Measurements from ENCODE around the gene SPSB2.
"Not testable (repeated sequence)": the region's sequence is repeated elsewhere in the genome, so short reads cannot be mapped to it uniquely, and the experiment has no call there.

Gene SPSB2

GRCh38 chr12:6869049-6870021, 3.8 kb downstream of the SPSB2 start:
- POLR2A ChIA-PET, result interaction anchor here (0.5 to 4.8 kb wide), 9 partner anchors 17 to 693 kb away, joined by 3 to 89 read pairs (median 7); partner anchors contain the start of genes C12orf57, CDCA3 and USP5
- CTCF ChIA-PET, result interaction anchor here (0.6 to 11.3 kb wide), 36 partner anchors 8 to 329 kb away, joined by 3 to 130 read pairs (median 4); partner anchors contain the start of genes C1RL, CDCA3, COPS7A and LRRC23
- TF ChIP-seq CTCF (IDR thresholded peaks at IDR 0.05; ENCODE audit: control extremely low read depth, extremely low read depth, low read depth, missing control alignments), result peak; percentile 82
- peak; percentile 72 for DNase-seq (ENCODE audit: extremely low spot score)

- CTCF ChIA-PET, result interaction anchor here (0.9 to 11.3 kb wide), 24 partner anchors 9 to 240 kb away, joined by 3 to 130 read pairs (median 8); partner anchors contain the start of genes C1RL, CDCA3, MLF2 and USP5
- POLR2A ChIA-PET, result interaction anchor here (0.6 to 3.0 kb wide), 19 partner anchors 12 to 247 kb away, joined by 3 to 89 read pairs (median 7); partner anchors contain the start of genes C12orf57, CDCA3, COPS7A and ENO2
- TF ChIP-seq CTCF (IDR thresholded peaks at IDR 0.05; ENCODE audit: control extremely low read depth, extremely low read depth, low read depth, missing control alignments), result no peak
- no peak for DNase-seq (ENCODE audit: extremely low spot score)
These were observed 4.7 kb downstream of the SPSB2 start for GRCh38 chr12:6868211-6869048.

GRCh38 chr12:6867413-6868210, 5.5 kb downstream of the SPSB2 start, which contains the start of gene TPI1:
Gene TPI1 (plus strand): TSS chr12:6867531. CDS start chr12:6867567, 36 bp downstream.
- DNase-seq (ENCODE audit: extremely low spot score), result peak; percentile 96
- POLR2A ChIA-PET, result interaction anchor here (0.6 to 3.0 kb wide), 43 partner anchors 9 to 531 kb away, joined by 3 to 89 read pairs (median 4); partner anchors contain the start of genes C12orf57, CDCA3, COPS7A and ENO2
- CTCF ChIA-PET, result interaction anchor here (0.6 to 11.3 kb wide), 13 partner anchors 14 to 241 kb away, joined by 3 to 130 read pairs (median 5); partner anchors contain the start of genes C1RL, CDCA3 and USP5
- no peak for TF ChIP-seq CTCF (IDR thresholded peaks at IDR 0.05; ENCODE audit: control extremely low read depth, extremely low read depth, low read depth, missing control alignments)

- no peak for TF ChIP-seq CTCF (IDR thresholded peaks at IDR 0.05; ENCODE audit: control extremely low read depth, extremely low read depth, low read depth, missing control alignments)
- ChIA-PET CTCF (interaction anchor here (0.7 to 11.3 kb wide), 7 partner anchors 13 to 98 kb away, joined by 3 to 130 read pairs (median 9); partner anchors contain the start of genes CDCA3 and USP5), POLR2A (interaction anchor here (0.5 to 3.0 kb wide), 44 partner anchors 8 to 531 kb away, joined by 3 to 89 read pairs (median 4); partner anchors contain the start of genes C12orf57, CDCA3, COPS7A and ENO2)
- DNase-seq (ENCODE audit: extremely low spot score), result no peak
These were observed 6.1 kb downstream of the SPSB2 start for GRCh38 chr12:6866920-6867412.

GRCh38 chr12:6866163-6866919, 6.8 kb downstream of the SPSB2 start:
- TF ChIP-seq CTCF (IDR thresholded peaks at IDR 0.05; ENCODE audit: control extremely low read depth, extremely low read depth, low read depth, missing control alignments), result no peak
- DNase-seq (ENCODE audit: extremely low spot score), result no peak
- ChIA-PET CTCF (interaction anchor here (1.1 to 11.3 kb wide), 5 partner anchors 13 to 99 kb away, joined by 3 to 130 read pairs (median 11); partner anchors contain the start of genes CDCA3 and USP5), POLR2A (interaction anchor here (0.5 to 2.7 kb wide), 21 partner anchors 7 to 205 kb away, joined by 3 to 89 read pairs (median 6); partner anchors contain the start of genes C12orf57, CDCA3, COPS7A and PTMS)

- POLR2A ChIA-PET; DNase-seq (ENCODE audit: extremely low spot score): not testable (repeated sequence)
- CTCF ChIA-PET, result interaction anchor here (0.7 to 11.3 kb wide), 5 partner anchors 12 to 80 kb away, joined by 3 to 130 read pairs (median 3); partner anchors contain the start of genes CDCA3 and USP5
These were observed 7.8 kb downstream of the SPSB2 start for GRCh38 chr12:6865307-6865706.
